NCI-H748 treated with DMSO at 0.1 percent for 48 hours (cell line): ENCODE results near the gene SUCO.
A peak's percentile ranks its signal among the peaks of the same experiment; 100 is the strongest.
"Not testable (repeated sequence)": the region's sequence is repeated elsewhere in the genome, so short reads cannot be mapped to it uniquely, and the experiment has no call there.

Experiments used
- DNase-seq: peaks from one replicate; lab custom pipeline; 2025; lab: John Stamatoyannopoulos, UW

The SUCO gene

GRCh38 chr1:172532700-172533512, at the start of gene SUCO:
Gene SUCO, plus strand, starts transcription at chr1:172533150. Its CDS starts 286 bp downstream, at chr1:172533436.
- peak; percentile 90 for DNase-seq

- DNase-seq = no peak
These were observed 49.5 kb upstream of the SUCO start for GRCh38 chr1:172483448-172483847.

- DNase-seq = no peak
These were observed 48.7 kb upstream of the SUCO start for GRCh38 chr1:172484252-172484651.

GRCh38 chr1:172485626-172486025, 47.3 kb upstream of the SUCO start:
- DNase-seq = no peak

- no peak for DNase-seq
These were observed 46.0 kb upstream of the SUCO start for GRCh38 chr1:172486805-172487454.

- DNase-seq = no peak
These were observed 45.4 kb upstream of the SUCO start for GRCh38 chr1:172487550-172487949.

- no peak for DNase-seq
These were observed 44.6 kb upstream of the SUCO start for GRCh38 chr1:172488393-172488792.

GRCh38 chr1:172489847-172490246, 43.1 kb upstream of the SUCO start:
- no peak for DNase-seq

- no peak for DNase-seq
These were observed 40.5 kb upstream of the SUCO start for GRCh38 chr1:172492421-172492820.

GRCh38 chr1:172494166-172494565, 38.8 kb upstream of the SUCO start:
- DNase-seq = no peak

- not testable (repeated sequence) for DNase-seq
These were observed 36.8 kb upstream of the SUCO start for GRCh38 chr1:172496127-172496526.

GRCh38 chr1:172496678-172497077, 36.3 kb upstream of the SUCO start:
- no peak for DNase-seq

GRCh38 chr1:172497230-172497629, 35.7 kb upstream of the SUCO start:
- DNase-seq = no peak

GRCh38 chr1:172498857-172499256, 34.1 kb upstream of the SUCO start:
- DNase-seq = no peak

GRCh38 chr1:172499636-172500141, 33.3 kb upstream of the SUCO start:
- DNase-seq = no peak

GRCh38 chr1:172500207-172500606, 32.7 kb upstream of the SUCO start:
- no peak for DNase-seq

- DNase-seq = no peak
These were observed 25.2 kb upstream of the SUCO start for GRCh38 chr1:172507741-172508140.

GRCh38 chr1:172510479-172510878, 22.5 kb upstream of the SUCO start:
- no peak for DNase-seq

GRCh38 chr1:172512591-172512990, 20.4 kb upstream of the SUCO start:
- DNase-seq = no peak

GRCh38 chr1:172513479-172513878, 19.5 kb upstream of the SUCO start:
- no peak for DNase-seq

GRCh38 chr1:172514108-172514507, 18.8 kb upstream of the SUCO start:
- no peak for DNase-seq

- DNase-seq = no peak
These were observed 17.5 kb upstream of the SUCO start for GRCh38 chr1:172515436-172515835.

- no peak for DNase-seq
These were observed 17.0 kb upstream of the SUCO start for GRCh38 chr1:172515927-172516326.
